ENCODE results near the gene LGI2. TPM values are rescaled to one million over a fixed set of nuclear protein-coding genes. Genes with fewer than 3 reads are reported as not detected.
"Not testable (repeated sequence)": the region's sequence is repeated elsewhere in the genome, so short reads cannot be mapped to it uniquely, and the experiment has no call there.

The LGI2 gene
- total RNA-seq, 6 experiments from 2014 or later: not detected

DNA sequence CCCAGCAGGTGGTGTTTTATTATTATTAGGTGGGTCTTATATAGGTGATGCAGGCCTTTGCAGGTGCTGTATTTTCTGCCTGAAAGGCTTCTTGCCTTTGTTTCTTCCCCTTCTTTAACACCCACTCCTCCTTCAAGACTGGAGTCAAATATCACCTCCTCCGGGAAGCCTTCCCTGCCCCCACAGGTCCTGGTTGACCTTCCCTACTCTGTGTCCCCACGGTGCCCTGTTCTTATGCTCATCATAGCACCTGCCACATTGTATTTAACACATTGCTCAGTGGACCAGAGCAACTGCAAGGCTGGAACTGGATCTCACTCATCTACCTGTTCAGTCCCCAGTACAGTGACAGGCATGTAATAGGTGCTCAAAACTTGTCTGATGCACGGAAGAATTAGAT, 39.8 kb upstream of the LGI2 start:
- TF ChIP-seq, protein P1, sequence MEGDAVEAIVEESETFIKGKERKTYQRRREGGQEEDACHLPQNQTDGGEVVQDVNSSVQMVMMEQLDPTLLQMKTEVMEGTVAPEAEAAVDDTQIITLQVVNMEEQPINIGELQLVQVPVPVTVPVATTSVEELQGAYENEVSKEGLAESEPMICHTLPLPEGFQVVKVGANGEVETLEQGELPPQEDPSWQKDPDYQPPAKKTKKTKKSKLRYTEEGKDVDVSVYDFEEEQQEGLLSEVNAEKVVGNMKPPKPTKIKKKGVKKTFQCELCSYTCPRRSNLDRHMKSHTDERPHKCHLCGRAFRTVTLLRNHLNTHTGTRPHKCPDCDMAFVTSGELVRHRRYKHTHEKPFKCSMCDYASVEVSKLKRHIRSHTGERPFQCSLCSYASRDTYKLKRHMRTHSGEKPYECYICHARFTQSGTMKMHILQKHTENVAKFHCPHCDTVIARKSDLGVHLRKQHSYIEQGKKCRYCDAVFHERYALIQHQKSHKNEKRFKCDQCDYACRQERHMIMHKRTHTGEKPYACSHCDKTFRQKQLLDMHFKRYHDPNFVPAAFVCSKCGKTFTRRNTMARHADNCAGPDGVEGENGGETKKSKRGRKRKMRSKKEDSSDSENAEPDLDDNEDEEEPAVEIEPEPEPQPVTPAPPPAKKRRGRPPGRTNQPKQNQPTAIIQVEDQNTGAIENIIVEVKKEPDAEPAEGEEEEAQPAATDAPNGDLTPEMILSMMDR (IDR thresholded peaks at IDR 0.05): no peak
- no peak overlapping the region for H3K4me3 Mint-ChIP-seq
- no peaks in the 10 kb centered on the region for H3K9me3 Mint-ChIP-seq
- H3K4me1 Mint-ChIP-seq (ENCODE audit: low read depth): no peaks in the 10 kb centered on the region
- H3K27ac Mint-ChIP-seq: no peak overlapping the region
- H3K36me3 Mint-ChIP-seq (ENCODE audit: low read depth): no peaks in the 10 kb centered on the region
- DNase-seq: no peak
- H3K27me3 Mint-ChIP-seq (ENCODE audit: insufficient read depth): peaks cover 19% of the 10 kb centered on the region

DNA sequence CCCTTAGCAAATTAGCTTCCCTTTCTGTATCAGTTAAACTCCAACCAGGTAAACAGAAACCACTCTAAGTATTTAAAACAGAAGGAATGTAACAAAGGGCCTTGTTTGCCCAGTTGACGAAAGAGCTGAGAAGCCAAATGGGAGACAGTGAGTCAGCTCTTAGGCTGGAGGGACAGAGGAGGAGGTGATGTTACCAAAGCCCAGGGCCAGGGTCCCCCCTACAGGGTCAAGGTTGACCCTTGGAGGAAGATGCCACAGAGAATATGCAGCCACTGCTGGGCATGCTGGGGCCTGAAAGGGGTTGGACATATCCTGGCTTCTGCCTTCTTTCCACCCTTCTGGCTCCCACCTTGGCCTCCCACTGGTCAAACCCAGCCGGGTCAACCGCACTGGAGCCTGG, 38.3 kb upstream of the LGI2 start:
- Mint-ChIP-seq H3K4me3 (no peak overlapping the region), H3K4me1 (ENCODE audit: low read depth) (no peaks in the 10 kb centered on the region), H3K27ac (no peak overlapping the region), H3K9me3 (no peaks in the 10 kb centered on the region), H3K36me3 (ENCODE audit: low read depth) (no peaks in the 10 kb centered on the region), H3K27me3 (ENCODE audit: insufficient read depth) (peaks cover 19% of the 10 kb centered on the region)
- TF ChIP-seq, protein P1 (IDR thresholded peaks at IDR 0.05): no peak
- no peak for DNase-seq

DNA sequence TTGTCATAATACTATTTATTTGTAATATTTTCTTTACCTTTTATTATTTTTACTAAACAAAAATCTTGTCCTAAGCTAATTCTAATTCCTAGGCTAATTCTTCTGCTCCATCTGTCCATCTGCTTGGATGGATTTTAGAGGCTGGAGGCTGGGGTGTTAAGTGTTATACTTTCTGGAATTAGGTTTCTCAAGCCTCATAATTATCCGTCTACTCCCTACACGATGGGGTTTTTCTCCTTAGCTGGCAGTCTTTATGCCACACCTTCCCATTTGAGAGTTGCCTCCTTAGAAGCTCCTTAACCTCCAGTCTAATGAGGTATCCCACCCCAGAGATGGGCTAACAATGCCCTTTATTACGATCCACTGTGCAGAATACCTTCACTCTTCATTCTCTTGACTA, 37.6 kb upstream of the LGI2 start:
- Mint-ChIP-seq H3K27me3 (ENCODE audit: insufficient read depth) (peaks cover 18% of the 10 kb centered on the region), H3K27ac (no peak overlapping the region), H3K36me3 (ENCODE audit: low read depth) (no peaks in the 10 kb centered on the region), H3K9me3 (no peaks in the 10 kb centered on the region), H3K4me3 (no peak overlapping the region), H3K4me1 (ENCODE audit: low read depth) (no peaks in the 10 kb centered on the region)
- DNase-seq: no peak
- TF ChIP-seq, protein P1 (IDR thresholded peaks at IDR 0.05): no peak

DNA sequence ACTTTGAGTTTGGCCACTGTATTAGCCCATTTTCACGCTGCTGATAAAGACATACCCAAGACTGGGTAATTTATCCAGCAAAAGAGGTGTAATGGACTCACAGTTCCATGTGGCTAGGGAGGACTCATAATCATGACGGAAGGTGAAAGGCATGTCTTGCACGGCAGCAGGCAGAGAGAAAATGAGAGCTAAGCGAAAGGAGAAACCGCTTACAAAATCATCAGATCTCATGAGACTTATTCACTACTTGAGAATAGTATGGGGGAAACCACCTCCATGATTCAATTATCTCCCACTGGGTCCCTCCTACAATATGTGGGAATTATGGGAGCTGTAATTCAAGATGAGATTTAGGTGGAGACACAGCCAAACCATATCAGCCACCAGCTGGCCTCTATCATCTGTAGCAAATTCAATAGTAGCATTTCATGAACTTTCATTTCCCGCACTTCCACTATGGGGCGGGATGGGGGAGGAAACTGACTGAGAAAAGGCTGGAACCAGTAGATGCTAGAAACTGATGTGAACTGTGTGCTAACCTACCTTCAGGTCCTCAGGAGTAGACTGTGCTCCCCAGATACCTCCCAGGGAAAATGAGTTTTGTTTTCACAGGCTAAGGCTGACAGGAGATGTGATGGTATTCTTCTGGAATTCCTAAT, 35.3 kb upstream of the LGI2 start:
- no peak for DNase-seq
- Mint-ChIP-seq H3K27me3 (ENCODE audit: insufficient read depth) (peaks cover 22% of the 10 kb centered on the region), H3K36me3 (ENCODE audit: low read depth) (no peaks in the 10 kb centered on the region), H3K27ac (no peak overlapping the region), H3K4me3 (no peak overlapping the region), H3K4me1 (ENCODE audit: low read depth) (peaks cover under 1% of the 10 kb centered on the region; the same call in 1 of the 2 replicates), H3K9me3 (no peaks in the 10 kb centered on the region)
- TF ChIP-seq, protein P1 (IDR thresholded peaks at IDR 0.05): no peak

DNA sequence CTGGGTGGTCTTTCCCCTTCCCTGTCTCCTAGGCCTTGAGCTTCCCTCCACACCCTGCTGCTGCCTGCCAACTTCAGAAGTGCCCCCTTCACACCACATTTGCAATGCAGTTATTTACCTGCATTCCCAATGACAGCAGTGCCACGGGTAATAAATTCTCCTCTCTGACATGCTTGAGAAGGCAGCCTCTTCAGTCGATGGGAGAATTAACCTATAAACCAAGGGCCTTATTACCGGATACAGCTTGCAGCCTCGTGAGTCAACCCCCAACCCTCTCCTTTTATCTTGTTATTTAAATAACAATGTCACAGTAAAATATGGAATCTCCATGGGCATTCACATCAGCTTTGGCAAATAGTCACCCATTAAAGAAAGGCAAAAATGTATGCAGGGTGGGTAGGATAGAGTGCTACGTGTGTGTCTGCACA, 34.7 kb upstream of the LGI2 start:
- TF ChIP-seq, protein P1 (IDR thresholded peaks at IDR 0.05): no peak
- Mint-ChIP-seq H3K27me3 (ENCODE audit: insufficient read depth) (peaks cover 20% of the 10 kb centered on the region; the same call in 1 of the 2 replicates), H3K4me3 (no peak overlapping the region), H3K9me3 (no peaks in the 10 kb centered on the region), H3K4me1 (ENCODE audit: low read depth) (peaks cover 6% of the 10 kb centered on the region; the same call in 1 of the 2 replicates), H3K27ac (no peak overlapping the region), H3K36me3 (ENCODE audit: low read depth) (no peaks in the 10 kb centered on the region)
- DNase-seq: no peak

DNA sequence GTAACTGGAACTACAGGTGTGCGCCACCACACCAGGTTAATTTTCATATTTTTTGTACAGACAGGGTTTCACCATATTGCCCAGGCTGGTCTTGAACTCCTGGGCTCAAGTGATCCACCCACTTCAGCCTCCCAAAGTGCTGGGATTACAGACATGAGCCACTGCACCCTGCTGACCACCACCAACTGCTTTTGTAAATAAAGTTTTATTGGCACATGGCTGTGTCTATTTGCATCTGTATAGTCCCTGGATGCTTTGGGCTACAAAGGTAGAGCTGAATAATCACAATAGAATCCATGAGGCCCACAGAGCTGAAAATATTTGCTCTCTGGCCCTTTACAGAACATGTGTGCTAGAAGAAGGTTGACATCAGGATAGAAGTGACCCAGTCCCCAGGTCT, 33.7 kb upstream of the LGI2 start:
- not testable (repeated sequence) for DNase-seq; H3K9me3 Mint-ChIP-seq; H3K4me1 Mint-ChIP-seq (ENCODE audit: low read depth); H3K27ac Mint-ChIP-seq; H3K4me3 Mint-ChIP-seq; H3K36me3 Mint-ChIP-seq (ENCODE audit: low read depth)
- H3K27me3 Mint-ChIP-seq (ENCODE audit: insufficient read depth): peaks cover 20% of the 10 kb centered on the region; the same call in 1 of the 2 replicates
